DMS153 treated with DMSO at 0.1 percent for 48 hours (cell line): Measurements from ENCODE around the gene DGKI.
"Not testable (repeated sequence)": the region's sequence is repeated elsewhere in the genome, so short reads cannot be mapped to it uniquely, and the experiment has no call there.

Experiments used
- DNase-seq: peaks from one replicate; lab custom pipeline; 2025; ENCODE audit not compliant: unreplicated experiment; lab: John Stamatoyannopoulos, UW

DGKI gene

GRCh38 chr7:137836541-137836940 lies 10.2 kb downstream of the DGKI start:
- DNase-seq = no peak

GRCh38 chr7:137836113-137836509 lies 10.7 kb downstream of the DGKI start:
- no peak for DNase-seq

- DNase-seq = no peak
Observed at GRCh38 chr7:137835486-137836112, 11.2 kb downstream of the DGKI start.

- DNase-seq = no peak
Observed at GRCh38 chr7:137834552-137834951, 12.2 kb downstream of the DGKI start.

GRCh38 chr7:137832990-137833389 lies 13.8 kb downstream of the DGKI start:
- DNase-seq = not testable (repeated sequence)

- DNase-seq = no peak
Observed at GRCh38 chr7:137832382-137832781, 14.4 kb downstream of the DGKI start.

- DNase-seq = not testable (repeated sequence)
Observed at GRCh38 chr7:137831555-137831954, 15.2 kb downstream of the DGKI start.

- no peak for DNase-seq
Observed at GRCh38 chr7:137829337-137829992, 17.3 kb downstream of the DGKI start.

- DNase-seq = no peak
Observed at GRCh38 chr7:137828456-137828855, 18.3 kb downstream of the DGKI start.

GRCh38 chr7:137825489-137825888 lies 21.3 kb downstream of the DGKI start:
- DNase-seq = no peak

GRCh38 chr7:137820677-137821420 lies 25.9 kb downstream of the DGKI start:
- DNase-seq = no peak

GRCh38 chr7:137820156-137820555 lies 26.6 kb downstream of the DGKI start:
- no peak for DNase-seq

GRCh38 chr7:137818036-137818435 lies 28.7 kb downstream of the DGKI start:
- DNase-seq = no peak

- no peak for DNase-seq
Observed at GRCh38 chr7:137816696-137817320, 30.0 kb downstream of the DGKI start.

GRCh38 chr7:137813541-137813940 lies 33.2 kb downstream of the DGKI start:
- no peak for DNase-seq

GRCh38 chr7:137810248-137810647 lies 36.5 kb downstream of the DGKI start:
- DNase-seq = no peak

- no peak for DNase-seq
Observed at GRCh38 chr7:137804836-137805235, 41.9 kb downstream of the DGKI start.

- no peak for DNase-seq
Observed at GRCh38 chr7:137801491-137801890, 45.3 kb downstream of the DGKI start.

- DNase-seq = no peak
Observed at GRCh38 chr7:137801003-137801402, 45.8 kb downstream of the DGKI start.

- no peak for DNase-seq
Observed at GRCh38 chr7:137798073-137798763, 48.6 kb downstream of the DGKI start.

GRCh38 chr7:137795211-137795610 lies 51.6 kb downstream of the DGKI start:
- no peak for DNase-seq
